HCT116 (cell line): ENCODE measurements around the gene PCNX1. TPM values are rescaled to one million over a fixed set of nuclear protein-coding genes. Genes with fewer than 3 reads are reported as not detected.

Experiments used
- ATAC-seq: fragments of 200-7000 bp; cut with Tn5 transposase; 2 replicates; pipeline ENCODE4 v1.9.1; 2020; ENCODE audit warnings: mild to moderate bottlenecking, moderate library complexity
- BruUV-seq: library from RNA; stranded (reverse); fragments of 400-500 nt; replicated peaks from 2 replicates; lab custom pipeline; 2021; lab: Mats Ljungman, UMichigan
- CTCF ChIA-PET: fragments of 300-600 bp; sonication (Branson Sonifier 250); formaldehyde crosslinking; loops from one replicate; lab custom pipeline; 2021; ENCODE audit warnings: antibody characterized with exemption; lab: Charles Lee
- POLR2A ChIA-PET: fragments of 300-600, 350-600 bp; sonication (Branson Sonifier 250); formaldehyde crosslinking; loops from one replicate; lab custom pipeline; 2021; ENCODE audit warnings: antibody characterized with exemption; lab: Charles Lee
- RAD21 ChIA-PET, 2 experiments: fragments of 300-600 bp; sonication (Branson Sonifier 250); formaldehyde crosslinking; loops; one replicate each; lab custom pipeline; 2023; ENCODE audit warnings: low total read pairs in 2 of 2; ENCODE audit not compliant: uncharacterized antibody in 2 of 2, unreplicated experiment in 2 of 2, low non-redundant PET in 1 of 2; lab: Charles Lee
- DNase-seq: peaks from one replicate; pipeline ENCODE4 v3.0.0-alpha.2; 2010; ENCODE audit warnings: low read depth, low spot score
- H2AFZ ChIP-seq: fragments of 200-600 bp; shearing (Covaris generic), sonication (generic); 2 replicates; pipeline ENCODE4 v1.6.1; 2017; ENCODE audit warnings: low read depth, mixed run types, mixed read lengths, antibody characterized with exemption, low read length; ENCODE audit not compliant: poor library complexity, severe bottlenecking
- H3K27ac ChIP-seq: 2 replicates; pipeline ENCODE4 v1.5.1; 2012; ENCODE audit warnings: low read depth, low read length
- H3K27me3 ChIP-seq: fragments of 200-600 bp; sonication (generic); 2 replicates; pipeline ENCODE4 v1.6.1; 2016; ENCODE audit warnings: mixed run types, low read length, mixed read lengths; ENCODE audit not compliant: insufficient read depth
- H3K36me3 ChIP-seq, 2 experiments: fragments of 200-500 bp in 1 of 2; fragments of 200-600 bp in 1 of 2; sonication (Bioruptor generic) in 1 of 2; sonication (generic) in 1 of 2; 2 replicates each; pipeline versions ENCODE4 v1.5.1 to v1.6.1; 2014 to 2016; ENCODE audit warnings: low read length in 2 of 2, inconsistent platforms in 1 of 2, mixed read lengths in 1 of 2, mixed run types in 1 of 2; ENCODE audit not compliant: insufficient read depth in 2 of 2, control insufficient read depth in 1 of 2
- H3K4me1 ChIP-seq, 2 experiments: fragments of 200-600 bp in 1 of 2; sonication (generic) in 1 of 2; 2 replicates each; pipeline versions ENCODE4 v1.5.1 to v1.6.1; 2012 to 2017; ENCODE audit warnings: low read length in 2 of 2, inconsistent platforms in 1 of 2, mild to moderate bottlenecking in 1 of 2, mixed read lengths in 1 of 2, mixed run types in 1 of 2, moderate library complexity in 1 of 2; ENCODE audit not compliant: insufficient read depth in 2 of 2, control insufficient read depth in 1 of 2
- H3K4me2 ChIP-seq: fragments of 200-600 bp; sonication (generic); 2 replicates; pipeline ENCODE4 v1.6.1; 2017; ENCODE audit warnings: mixed run types, low read length, mixed read lengths
- H3K4me3 ChIP-seq, 2 experiments: fragments of 200-600 bp in 1 of 2; sonication (generic) in 1 of 2; replicated peaks in 1 of 2; 2 replicates each; pipeline ENCODE4 v1.5.1; 2011 to 2016; ENCODE audit warnings: low read length in 2 of 2, control low read depth in 1 of 2, low read depth in 1 of 2, mild to moderate bottlenecking in 1 of 2, mixed read lengths in 1 of 2, mixed run types in 1 of 2
- H3K79me2 ChIP-seq: fragments of 200-600 bp; sonication (generic); 2 replicates; pipeline ENCODE4 v1.6.1; 2017; ENCODE audit warnings: mild to moderate bottlenecking, mixed run types, low read length, moderate library complexity, mixed read lengths; ENCODE audit not compliant: insufficient read depth
- H3K9ac ChIP-seq: fragments of 200-600 bp; sonication (generic); 2 replicates; pipeline ENCODE4 v1.6.1; 2016; ENCODE audit warnings: low read length, mixed read lengths
- H3K9me2 ChIP-seq: fragments of 200-600 bp; sonication (generic), shearing (Covaris generic); 2 replicates; pipeline ENCODE4 v1.6.1; 2017; ENCODE audit warnings: mixed run types, mild to moderate bottlenecking, moderate library complexity; ENCODE audit not compliant: insufficient read depth
- H3K9me3 ChIP-seq, 2 experiments: fragments of 200-500 bp in 1 of 2; fragments of 200-600 bp in 1 of 2; sonication (Bioruptor generic) in 1 of 2; sonication (generic) in 1 of 2; 2 replicates each; pipeline ENCODE4 v1.6.1; 2014 to 2017; ENCODE audit warnings: low read length in 2 of 2, mixed read lengths in 2 of 2, inconsistent platforms in 1 of 2, low read depth in 1 of 2, mild to moderate bottlenecking in 1 of 2, mixed run types in 1 of 2, moderate library complexity in 1 of 2; ENCODE audit not compliant: control insufficient read depth in 1 of 2, insufficient read depth in 1 of 2
- H4K20me1 ChIP-seq: fragments of 200-600 bp; sonication (generic), shearing (Covaris generic); 2 replicates; pipeline ENCODE4 v1.6.1; 2017; ENCODE audit warnings: mixed run types, mild to moderate bottlenecking, moderate library complexity; ENCODE audit not compliant: insufficient read depth
- ATF3 ChIP-seq: IDR thresholded peaks from 2 replicates; pipeline ENCODE4 v1.6.1; 2012
- CBX3 ChIP-seq: IDR thresholded peaks from 2 replicates; pipeline ENCODE4 v1.6.1; 2012; ENCODE audit warnings: low read depth
- CEBPB ChIP-seq: IDR thresholded peaks from 2 replicates; pipeline ENCODE4 v1.6.1; 2012; ENCODE audit warnings: low read depth
- CTCF ChIP-seq, 3 experiments: fragments of 200-600 bp in 1 of 3; sonication (generic) in 1 of 3; IDR thresholded peaks in 2 of 3; conservative IDR thresholded peaks in 1 of 3; 2 replicates each; pipeline ENCODE4 v1.5.1; 2012 to 2017; ENCODE audit warnings: low read depth in 2 of 3, low read length in 2 of 3, antibody characterized with exemption in 1 of 3, borderline replicate concordance in 1 of 3, control low read depth in 1 of 3, mild to moderate bottlenecking in 1 of 3, mixed read lengths in 1 of 3, mixed run types in 1 of 3, moderate library complexity in 1 of 3; ENCODE audit not compliant: insufficient read depth in 1 of 3
- EGR1 ChIP-seq: IDR thresholded peaks from 2 replicates; pipeline ENCODE4 v1.6.1; 2012; ENCODE audit warnings: low read depth
- ELF1 ChIP-seq: IDR thresholded peaks from 2 replicates; pipeline ENCODE4 v1.6.1; 2012; ENCODE audit warnings: low read depth, borderline replicate concordance
- EZH2 ChIP-seq: fragments of 200-600 bp; sonication (generic); IDR thresholded peaks from 2 replicates; pipeline ENCODE4 v1.6.1; 2017; ENCODE audit warnings: antibody characterized with exemption, mixed run types
- EZH2phosphoT487 ChIP-seq: fragments of 200-600 bp; IDR thresholded peaks from 2 replicates; pipeline ENCODE4 v1.6.1; 2018; ENCODE audit warnings: antibody characterized with exemption, borderline replicate concordance
- JUND ChIP-seq: IDR thresholded peaks from 2 replicates; pipeline ENCODE4 v1.6.1; 2012
- MAX ChIP-seq: IDR thresholded peaks from 2 replicates; pipeline ENCODE4 v1.6.1; 2012
- POLR2AphosphoS5 ChIP-seq: IDR thresholded peaks from 2 replicates; pipeline ENCODE4 v1.6.1; 2011; ENCODE audit warnings: mild to moderate bottlenecking, low read depth, low read length, moderate library complexity
- RAD21 ChIP-seq: IDR thresholded peaks from 2 replicates; pipeline ENCODE4 v1.6.1; 2012; ENCODE audit warnings: low read depth, mild to moderate bottlenecking
- SP1 ChIP-seq: IDR thresholded peaks from 2 replicates; pipeline ENCODE4 v1.6.1; 2012; ENCODE audit warnings: low read depth
- SRF ChIP-seq: IDR thresholded peaks from 2 replicates; pipeline ENCODE4 v1.6.1; 2012; ENCODE audit warnings: low read depth
- TCF7L2 ChIP-seq: IDR thresholded peaks from 2 replicates; pipeline ENCODE4 v1.7.0; 2011; ENCODE audit warnings: borderline replicate concordance, inconsistent platforms; ENCODE audit not compliant: insufficient read depth, insufficient read length; ENCODE audit errors: extremely low read depth
- YY1 ChIP-seq: IDR thresholded peaks from 2 replicates; pipeline ENCODE4 v1.6.1; 2011; ENCODE audit warnings: low read length, low read depth, moderate library complexity, mild to moderate bottlenecking; ENCODE audit not compliant: insufficient replicate concordance; ENCODE audit errors: extremely low read depth
- ZNF274 ChIP-seq: fragments of 200-500 bp; sonication (Bioruptor generic); IDR thresholded peaks from 2 replicates; pipeline ENCODE4 v1.6.1; 2014; ENCODE audit warnings: mild to moderate bottlenecking, low read depth, low read length, inconsistent platforms
- intact Hi-C: fragments of 100-400 bp; cut with micrococcal nuclease; formaldehyde crosslinking; loops from 2 replicates; pipeline ENCODE4 v1.10.0; 2022
- total RNA-seq: library from RNA; stranded (reverse); gene quantifications from one replicate; pipeline ENCODE4 v1.2.1, GENCODE V29; 2021; ENCODE audit not compliant: unreplicated experiment
- TF ChIP-seq, protein P1 (sequence below): IDR thresholded peaks from 2 replicates; pipeline ENCODE4 v1.6.1; 2011; ENCODE audit warnings: mild to moderate bottlenecking, low read length, moderate library complexity; ENCODE audit not compliant: insufficient replicate concordance; ENCODE audit errors: extremely low read depth

The PCNX1 gene
- total RNA-seq, 1 experiment from 2014 or later = 52.2 TPM

DNA sequence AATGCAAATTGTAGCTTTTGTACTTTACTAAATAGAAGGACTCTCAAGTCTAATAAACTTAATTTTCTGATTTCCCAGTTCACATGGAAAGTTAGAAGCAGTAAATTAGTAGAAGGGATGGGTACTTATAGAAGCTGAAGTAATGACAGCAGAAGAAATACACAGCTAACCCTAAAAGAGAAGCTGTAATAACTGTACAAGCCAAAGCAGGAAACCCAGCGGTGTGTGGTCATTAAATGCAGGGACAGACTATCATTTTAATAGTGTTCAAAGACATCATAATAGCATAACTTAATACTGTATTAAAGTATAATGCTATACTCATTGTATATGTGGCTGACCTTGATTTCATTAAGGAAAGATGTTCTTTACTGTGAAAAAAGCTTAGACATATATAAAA, 74.9 kb downstream of the PCNX1 start:
- Histone ChIP-seq H3K9me2 (no peaks in the 10 kb centered on the region), H3K9me3 (no peaks in the 10 kb centered on the region), H4K20me1 (no peaks in the 10 kb centered on the region), H3K4me2 (no peak overlapping the region), H3K4me1 (no peaks in the 10 kb centered on the region), H3K27ac (no peak overlapping the region), H3K36me3 (peaks cover 0 to 8% of the 10 kb centered on the region in 2 experiments; a peak in 1 of 4 replicates), H3K27me3 (no peaks in the 10 kb centered on the region), H3K4me3 (no peak overlapping the region), H3K79me2 (peaks cover 60% of the 10 kb centered on the region), H2AFZ (no peak overlapping the region), H3K9ac (no peak overlapping the region)
- RAD21 ChIA-PET = no interaction called here
- no peak for ATAC-seq
- no TSS peak for BruUV-seq
- no peak for DNase-seq
- intact Hi-C loops = no loop called here
- CTCF ChIA-PET = interaction anchor here (1.3 to 2.5 kb wide), 2 partner anchors 10 to 164 kb away, joined by 5 to 6 read pairs; no protein-coding TSS in a partner anchor
- TF ChIP-seq POLR2AphosphoS5 = no peak
- no peak for TF ChIP-seq CEBPB
- TF ChIP-seq ELF1 = no peak
- no peak for TF ChIP-seq TCF7L2
- TF ChIP-seq RAD21 = no peak
- POLR2A ChIA-PET = no interaction called here

DNA sequence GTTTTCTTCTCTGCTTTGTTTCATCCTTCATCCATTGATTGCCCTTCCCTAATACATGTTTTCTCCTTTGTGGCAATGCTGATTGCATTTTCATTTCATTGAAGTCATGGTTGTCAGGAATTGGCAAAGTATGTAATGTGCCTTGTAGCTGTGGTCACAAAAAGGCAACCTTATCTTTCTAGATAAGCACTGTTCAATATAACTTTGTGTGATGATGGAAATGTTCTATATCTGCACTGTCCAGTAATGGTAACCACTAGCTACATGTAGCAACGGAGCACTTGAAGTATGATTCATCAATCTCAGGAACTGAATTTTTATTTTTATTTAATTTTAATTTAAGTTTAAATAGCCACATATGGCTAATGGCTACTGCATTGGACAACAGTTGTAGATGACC, 79.8 kb downstream of the PCNX1 start:
- intact Hi-C loops = no loop called here
- H3K4me3 ChIP-seq = no peak overlapping the region
- H4K20me1 ChIP-seq = no peaks in the 10 kb centered on the region
- ChIA-PET POLR2A (interaction anchor here (0.9 kb wide), 1 partner anchor 178 kb away, joined by 3 read pairs; no protein-coding TSS in a partner anchor), RAD21 (no interaction called here), CTCF (no interaction called here)
- no peak for DNase-seq
- no peaks in the 10 kb centered on the region for H3K9me2 ChIP-seq
- peaks cover 38% of the 10 kb centered on the region for H3K79me2 ChIP-seq
- no peak overlapping the region for H2AFZ ChIP-seq
- H3K27me3 ChIP-seq = no peaks in the 10 kb centered on the region
- no peaks in the 10 kb centered on the region for H3K36me3 ChIP-seq
- no peaks in the 10 kb centered on the region for H3K4me1 ChIP-seq
- H3K9ac ChIP-seq = no peak overlapping the region
- H3K4me2 ChIP-seq = no peak overlapping the region
- no TSS peak for BruUV-seq
- no peaks in the 10 kb centered on the region for H3K9me3 ChIP-seq
- no peak for ATAC-seq
- no peak overlapping the region for H3K27ac ChIP-seq
- TF ChIP-seq YY1 = no peak
- TF ChIP-seq ATF3 = no peak
- TF ChIP-seq EZH2 = no peak
- no peak for TF ChIP-seq ZNF274
- TF ChIP-seq, protein P1, sequence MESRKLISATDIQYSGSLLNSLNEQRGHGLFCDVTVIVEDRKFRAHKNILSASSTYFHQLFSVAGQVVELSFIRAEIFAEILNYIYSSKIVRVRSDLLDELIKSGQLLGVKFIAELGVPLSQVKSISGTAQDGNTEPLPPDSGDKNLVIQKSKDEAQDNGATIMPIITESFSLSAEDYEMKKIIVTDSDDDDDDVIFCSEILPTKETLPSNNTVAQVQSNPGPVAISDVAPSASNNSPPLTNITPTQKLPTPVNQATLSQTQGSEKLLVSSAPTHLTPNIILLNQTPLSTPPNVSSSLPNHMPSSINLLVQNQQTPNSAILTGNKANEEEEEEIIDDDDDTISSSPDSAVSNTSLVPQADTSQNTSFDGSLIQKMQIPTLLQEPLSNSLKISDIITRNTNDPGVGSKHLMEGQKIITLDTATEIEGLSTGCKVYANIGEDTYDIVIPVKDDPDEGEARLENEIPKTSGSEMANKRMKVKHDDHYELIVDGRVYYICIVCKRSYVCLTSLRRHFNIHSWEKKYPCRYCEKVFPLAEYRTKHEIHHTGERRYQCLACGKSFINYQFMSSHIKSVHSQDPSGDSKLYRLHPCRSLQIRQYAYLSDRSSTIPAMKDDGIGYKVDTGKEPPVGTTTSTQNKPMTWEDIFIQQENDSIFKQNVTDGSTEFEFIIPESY = no peak
- TF ChIP-seq EZH2phosphoT487 = no peak
- TF ChIP-seq JUND = no peak
- TF ChIP-seq SP1 = no peak
- TF ChIP-seq EGR1 = no peak
- TF ChIP-seq SRF = no peak
- TF ChIP-seq CBX3 = no peak
- no peak for TF ChIP-seq MAX
- no peak for TF ChIP-seq CTCF (IDR thresholded peaks at IDR 0.05 in 2 of 3, conservative IDR thresholded peaks at IDR 0.05 in 1 of 3; ENCODE audit: borderline replicate concordance in 1 of 3, insufficient read depth in 1 of 3, low read depth in 2 of 3, low read length in 2 of 3)
